HepG2 (cell line): Measurements from ENCODE around the gene MAN2A1. TPM values are rescaled to one million over a fixed set of nuclear protein-coding genes. Genes with fewer than 3 reads are reported as not detected.
A peak's percentile ranks its signal among the peaks of the same experiment; 100 is the strongest.

Experiments
- BRD4 ChIP-seq: sonication (generic); formaldehyde crosslinking; IDR thresholded peaks from 2 replicates; pipeline ENCODE4 v1.4.0; 2020; ENCODE audit warnings: missing genetic modification reagents
- NR2F1 ChIP-seq, 2 experiments: fragments of 450-650 bp in 1 of 2; formaldehyde crosslinking in 1 of 2; IDR thresholded peaks; 2 replicates each; pipeline versions ENCODE4 v1.5.0 to v1.6.1; 2016 to 2020; ENCODE audit warnings: mild to moderate bottlenecking in 1 of 2, missing compliant biosample characterization in 1 of 2, missing genetic modification reagents in 1 of 2, moderate library complexity in 1 of 2
- NR2F2 ChIP-seq: IDR thresholded peaks from 2 replicates; pipeline ENCODE4 v1.6.1; 2012; ENCODE audit warnings: low read depth, inconsistent platforms, borderline replicate concordance
- RARA ChIP-seq: IDR thresholded peaks from 2 replicates; pipeline ENCODE4 v1.6.1; 2016; ENCODE audit warnings: missing genetic modification reagents, missing compliant biosample characterization
- RBM39 ChIP-seq: fragments of 200-400 bp; formaldehyde crosslinking; IDR thresholded peaks from one replicate; pipeline ENCODE4 v1.6.1; 2018; ENCODE audit warnings: antibody characterized with exemption, mild to moderate bottlenecking, low read depth, low read length; ENCODE audit not compliant: poor library complexity, severe bottlenecking
- TOPORS ChIP-seq: sonication (generic); formaldehyde crosslinking; IDR thresholded peaks from 2 replicates; pipeline ENCODE4 v1.8.0; 2023; ENCODE audit warnings: mild to moderate bottlenecking, missing genetic modification reagents
- TRIM22 ChIP-seq: fragments of 450-650 bp; IDR thresholded peaks from 2 replicates; pipeline ENCODE4 v1.6.1; 2017
- ZBTB26 ChIP-seq: IDR thresholded peaks from 2 replicates; pipeline ENCODE4 v1.6.1; 2016; ENCODE audit warnings: missing compliant biosample characterization, missing genetic modification reagents, borderline replicate concordance
- ZBTB40 ChIP-seq, 2 experiments: fragments of 450-650 bp in 1 of 2; sonication (generic) in 1 of 2; formaldehyde crosslinking in 1 of 2; IDR thresholded peaks; 2 replicates each; pipeline versions ENCODE4 v1.6.1 to v1.8.0; 2016 to 2022; ENCODE audit warnings: antibody characterized with exemption in 1 of 2, mild to moderate bottlenecking in 1 of 2, missing genetic modification reagents in 1 of 2
- ZNF160 ChIP-seq: sonication (generic); formaldehyde crosslinking; IDR thresholded peaks from 2 replicates; pipeline ENCODE4 v1.8.0; 2022; ENCODE audit warnings: mild to moderate bottlenecking, inconsistent platforms, missing genetic modification reagents
- ZNF33B ChIP-seq: sonication (generic); formaldehyde crosslinking; IDR thresholded peaks from 2 replicates; pipeline ENCODE4 v1.5.1; 2020; ENCODE audit warnings: mild to moderate bottlenecking, missing genetic modification reagents
- ZNF549 ChIP-seq: sonication (generic); formaldehyde crosslinking; IDR thresholded peaks from 2 replicates; pipeline ENCODE4 v1.5.0; 2020; ENCODE audit warnings: missing genetic modification reagents
- ZNF572 ChIP-seq: sonication (generic); formaldehyde crosslinking; IDR thresholded peaks from 2 replicates; pipeline ENCODE4 v1.5.1; 2020; ENCODE audit warnings: mild to moderate bottlenecking, missing genetic modification reagents
- ZNF576 ChIP-seq: sonication (generic); formaldehyde crosslinking; IDR thresholded peaks from 2 replicates; pipeline ENCODE4 v1.4.0; 2020; ENCODE audit warnings: mild to moderate bottlenecking, missing genetic modification reagents
- ZNF747 ChIP-seq: sonication (generic); formaldehyde crosslinking; IDR thresholded peaks from 2 replicates; pipeline ENCODE4 v1.8.1; 2023; ENCODE audit warnings: missing genetic modification reagents, mild to moderate bottlenecking, borderline replicate concordance
- ZSCAN20 ChIP-seq: sonication (generic); formaldehyde crosslinking; IDR thresholded peaks from 2 replicates; pipeline ENCODE4 v1.4.0; 2020; ENCODE audit warnings: missing genetic modification reagents, mild to moderate bottlenecking, borderline replicate concordance
- polyA plus RNA-seq, 8 experiments: library from polyadenylated mRNA; depleted of rRNA in 3 of 8; stranded (reverse) in 7 of 8; unstranded in 1 of 8; fragments of >200 nt; fragmentation: Illumina TruSeq in 4 of 8; extraction: Trizol in 4 of 8; gene quantifications; 2 replicates each; pipeline versions ENCODE4 v1.2.1 to v1.2.3, GENCODE V29; 2011 to 2016; ENCODE audit warnings: low read depth in 4 of 8, missing spikeins in 1 of 8, mixed read lengths in 1 of 8; ENCODE audit not compliant: insufficient read depth in 1 of 8
- total RNA-seq, 5 experiments: library from RNA; depleted of rRNA; stranded (reverse); fragments of >200 nt; fragmentation: Illumina TruSeq; extraction: Trizol; gene quantifications; 2 replicates each; pipeline ENCODE4 v1.2.3, GENCODE V29; 2016; ENCODE audit warnings: low read depth in 1 of 5

The MAN2A1 gene
- total and polyA plus RNA-seq, 2 of the 13 experiments (the other 11 are each of a cell fraction or from before 2014, with no cell fraction given): 56.2 to 80.5 TPM

GRCh38 chr5:109900911-109901627 lies 211.3 kb downstream of the MAN2A1 start (continued):
- TF ChIP-seq ZBTB40 (IDR thresholded peaks at IDR 0.05) (no peak), ZBTB40 (CRISPR knock-in tag; IDR thresholded peaks at IDR 0.05) (0 out of 2 replicates have a peak, but pooled peaks have one; percentile 44), ZNF33B (no peak), NR2F2 (peak; percentile 82), TRIM22 (no peak), RARA (CRISPR knock-in tag) (peak; percentile 68), ZNF572 (CRISPR knock-in tag) (no peak), RBM39 (no peak), ZBTB26 (CRISPR knock-in tag) (no peak), ZNF576 (CRISPR knock-in tag) (no peak), BRD4 (CRISPR knock-in tag) (peak; percentile 98), ZNF160 (CRISPR knock-in tag) (0 out of 2 replicates have a peak, but pooled peaks have one; percentile 21), ZNF747 (peak; percentile 20; the same call in 1 of the 2 replicates), ZSCAN20 (CRISPR knock-in tag) (no peak; the same call in 1 of the 2 replicates), NR2F1 (CRISPR knock-in tag; IDR thresholded peaks at IDR 0.05) (peak in 1 of 2 experiments; percentile 60; a peak in 2 of 4 replicates), TOPORS (CRISPR knock-in tag) (no peak), ZNF549 (CRISPR knock-in tag) (no peak)
